Sigmoid colon (tissue), 3 donors: ENCODE measurements around the gene HRH1.

ENCODE experiments used
- POLR2A ChIP-seq, 2 donors: fragments of 450-650 bp; IDR thresholded peaks; one replicate each; pipeline ENCODE4 v1.6.1; 2016; ENCODE audit warnings: antibody characterized with exemption in 2 of 2, mild to moderate bottlenecking in 2 of 2, moderate library complexity in 2 of 2
- TF ChIP-seq, protein P1 (sequence below), 4 experiments: fragments of 450-650 bp in 3 of 4; fragments of 200-600 bp in 1 of 4; IDR thresholded peaks; one replicate each; pipeline ENCODE4 v1.5.1; 2016 to 2019; ENCODE audit warnings: antibody characterized with exemption in 4 of 4, mild to moderate bottlenecking in 3 of 4, moderate library complexity in 2 of 4

DNA sequence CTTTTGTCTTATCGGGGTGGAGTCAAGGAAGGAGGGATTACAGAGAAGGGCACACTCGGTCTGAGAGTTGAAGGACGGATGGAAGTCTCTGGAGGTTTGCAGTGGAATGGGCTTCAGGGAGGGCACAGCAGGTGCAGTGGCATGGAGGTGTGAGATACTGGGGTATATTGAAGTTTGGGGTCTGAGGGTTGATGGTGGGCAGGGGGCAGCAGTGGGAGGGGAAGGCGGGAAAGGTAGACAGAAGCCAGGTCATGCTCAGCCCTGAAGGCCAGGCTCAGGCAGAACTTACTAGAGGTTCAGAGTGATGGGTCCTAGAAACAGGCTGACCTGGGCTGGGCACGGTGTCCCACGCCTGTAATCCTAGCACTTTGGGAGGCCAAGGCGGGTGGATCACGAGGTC lies 52.7 kb downstream of the HRH1 start:
- TF ChIP-seq, protein P1, sequence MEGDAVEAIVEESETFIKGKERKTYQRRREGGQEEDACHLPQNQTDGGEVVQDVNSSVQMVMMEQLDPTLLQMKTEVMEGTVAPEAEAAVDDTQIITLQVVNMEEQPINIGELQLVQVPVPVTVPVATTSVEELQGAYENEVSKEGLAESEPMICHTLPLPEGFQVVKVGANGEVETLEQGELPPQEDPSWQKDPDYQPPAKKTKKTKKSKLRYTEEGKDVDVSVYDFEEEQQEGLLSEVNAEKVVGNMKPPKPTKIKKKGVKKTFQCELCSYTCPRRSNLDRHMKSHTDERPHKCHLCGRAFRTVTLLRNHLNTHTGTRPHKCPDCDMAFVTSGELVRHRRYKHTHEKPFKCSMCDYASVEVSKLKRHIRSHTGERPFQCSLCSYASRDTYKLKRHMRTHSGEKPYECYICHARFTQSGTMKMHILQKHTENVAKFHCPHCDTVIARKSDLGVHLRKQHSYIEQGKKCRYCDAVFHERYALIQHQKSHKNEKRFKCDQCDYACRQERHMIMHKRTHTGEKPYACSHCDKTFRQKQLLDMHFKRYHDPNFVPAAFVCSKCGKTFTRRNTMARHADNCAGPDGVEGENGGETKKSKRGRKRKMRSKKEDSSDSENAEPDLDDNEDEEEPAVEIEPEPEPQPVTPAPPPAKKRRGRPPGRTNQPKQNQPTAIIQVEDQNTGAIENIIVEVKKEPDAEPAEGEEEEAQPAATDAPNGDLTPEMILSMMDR (IDR thresholded peaks at IDR 0.05), result no peak
- no peak for TF ChIP-seq POLR2A (IDR thresholded peaks at IDR 0.05)
